ENCODE results near the gene ZNF354B. TPM values are rescaled to one million over a fixed set of nuclear protein-coding genes. Genes with fewer than 3 reads are reported as not detected.
"Not testable (repeated sequence)": the region's sequence is repeated elsewhere in the genome, so short reads cannot be mapped to it uniquely, and the experiment has no call there.

The ZNF354B gene
- total and polyA plus RNA-seq, 8 donors, result 13.3 to 32.9 (median 25.9) TPM

DNA sequence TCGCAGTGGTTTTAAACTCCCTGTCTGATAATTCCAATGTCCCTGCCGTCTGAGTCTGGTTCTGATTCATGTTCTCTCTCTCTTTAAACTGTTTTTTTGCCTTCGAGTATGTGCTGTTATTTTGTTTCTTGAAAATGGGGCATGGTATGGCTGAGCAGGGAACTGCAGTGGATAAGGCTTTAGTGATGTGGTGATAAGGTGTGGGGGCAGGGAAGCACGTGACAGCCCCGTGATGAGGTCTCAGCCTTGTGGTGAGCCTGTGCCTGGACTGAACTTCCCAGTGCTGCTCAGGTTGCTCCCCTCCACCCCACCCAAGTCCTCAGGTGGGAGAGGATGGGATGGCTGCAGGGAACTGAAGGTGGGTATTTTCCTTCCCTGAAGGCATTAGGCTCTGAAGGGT, 5.5 kb upstream of the ZNF354B start:
- no peak for DNase-seq
- intact Hi-C loops (cut with DNase I), result loop anchor here in 1 of 2 donors (10.0 kb wide), 1 partner anchor 119 kb away; the partner anchor contains the start of gene ZNF354A

DNA sequence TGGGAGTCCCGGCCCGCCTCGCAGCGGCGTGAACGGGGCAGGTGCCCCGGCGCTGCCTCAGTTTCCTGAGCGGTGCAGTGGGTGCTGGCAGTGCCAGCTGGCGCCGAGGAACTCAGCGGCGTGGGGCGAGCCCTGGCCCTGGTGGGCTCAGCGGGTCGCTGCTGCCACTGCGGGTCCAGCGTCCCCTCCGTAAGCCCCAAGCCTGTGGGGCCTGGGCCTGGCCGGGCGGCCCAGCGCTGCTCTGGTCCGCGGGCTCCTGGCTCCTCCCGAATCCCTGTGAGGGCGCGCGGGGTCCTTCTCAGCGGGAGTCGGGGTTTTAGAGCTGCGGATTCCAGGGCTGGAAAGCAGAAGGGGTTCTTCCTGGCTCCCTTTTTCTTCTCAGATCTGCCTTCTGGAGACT, 862 bp downstream of the ZNF354B start:
- peak overlapping the region; percentile 67 to 84 for H3K4me3 ChIP-seq
- ATAC-seq, result peak; percentile 23
- H3K27me3 ChIP-seq; H3K9me3 ChIP-seq; intact Hi-C loops (cut with DNase I); DNase-seq: not testable (repeated sequence)
- peaks cover 0 to 20% of the 10 kb centered on the region in 2 donors for H3K4me1 ChIP-seq
- H3K36me3 ChIP-seq, result peaks cover 0 to 35% of the 10 kb centered on the region in 2 donors
- peak overlapping the region in 1 of 2 donors; percentile 83 for H3K27ac ChIP-seq

More for the DNA sequence above, 5.5 kb upstream of the ZNF354B start:
- ATAC-seq, result no peak
- Histone ChIP-seq H3K9me3 (no peaks in the 10 kb centered on the region), H3K4me1 (peaks cover 0 to 4% of the 10 kb centered on the region in 2 donors), H3K27ac (no peak overlapping the region), H3K36me3 (no peaks in the 10 kb centered on the region), H3K4me3 (no peak overlapping the region), H3K27me3 (no peaks in the 10 kb centered on the region)
- no peak for TF ChIP-seq CTCF (IDR thresholded peaks at IDR 0.05)

DNA sequence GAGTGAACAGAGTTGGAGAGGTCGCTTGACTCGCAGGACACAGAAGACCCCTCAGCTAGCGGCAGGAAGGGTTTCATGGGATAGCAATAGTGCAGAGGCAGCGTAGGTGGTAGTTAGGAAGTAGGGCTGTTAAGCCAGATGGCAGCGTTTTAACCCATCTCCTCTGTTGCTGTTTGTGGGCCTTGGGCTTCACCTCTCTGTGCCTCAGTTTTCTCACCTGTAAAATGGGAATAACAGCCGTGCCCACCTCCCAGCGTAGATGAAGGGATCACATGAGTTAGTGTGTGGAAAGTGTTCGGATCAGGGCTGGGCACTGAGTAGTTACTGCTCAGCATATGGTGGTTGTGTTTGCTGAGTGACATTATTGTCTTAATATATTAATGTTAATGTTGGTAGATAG, 1.9 kb downstream of the ZNF354B start:
- no peak for TF ChIP-seq CTCF (IDR thresholded peaks at IDR 0.05)
- Histone ChIP-seq H3K27ac (no peak overlapping the region), H3K4me1 (peaks cover 0 to 20% of the 10 kb centered on the region in 2 donors), H3K36me3 (peaks cover 0 to 45% of the 10 kb centered on the region in 2 donors), H3K9me3 (no peaks in the 10 kb centered on the region), H3K27me3 (no peaks in the 10 kb centered on the region), H3K4me3 (no peak overlapping the region)
- intact Hi-C loops (cut with DNase I), result no loop called here
- ATAC-seq, result no peak
- DNase-seq, result no peak

- no peak for ATAC-seq
- no peaks in the 10 kb centered on the region for H3K27me3 ChIP-seq
- no peak for DNase-seq
- peaks cover 0 to 4% of the 10 kb centered on the region in 2 donors for H3K4me1 ChIP-seq
- no peak overlapping the region for H3K27ac ChIP-seq
- H3K9me3 ChIP-seq, result peaks cover 0 to 22% of the 10 kb centered on the region in 2 donors
- TF ChIP-seq CTCF (IDR thresholded peaks at IDR 0.05), result no peak
- no peak overlapping the region for H3K4me3 ChIP-seq
- intact Hi-C loops (cut with DNase I), result no loop called here
- H3K36me3 ChIP-seq, result peaks cover 3 to 97% of the 10 kb centered on the region in 2 donors
Measured at GRCh38 chr5:178866946-178867345, 7.2 kb downstream of the ZNF354B start.

DNA sequence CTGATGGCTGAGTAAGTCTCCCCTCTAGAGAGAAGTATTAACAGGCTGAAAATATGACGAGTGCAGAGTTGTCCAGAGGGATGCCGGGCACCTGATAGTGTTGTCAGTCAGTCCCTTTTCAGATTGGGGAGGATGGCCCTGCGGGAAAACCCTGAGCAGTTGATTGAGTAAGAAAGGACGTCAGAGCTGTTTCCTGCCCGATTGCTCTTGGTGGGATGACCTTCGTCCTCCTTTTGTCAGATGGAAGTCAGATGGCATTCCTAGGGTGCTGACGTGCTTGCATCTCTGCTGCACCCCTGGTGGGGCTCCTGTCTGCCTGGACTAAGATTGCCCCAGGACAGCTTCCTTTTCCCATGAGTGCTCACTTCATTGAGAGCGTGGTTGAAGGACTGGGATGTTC, 9.8 kb downstream of the ZNF354B start:
- Histone ChIP-seq H3K4me3 (no peak overlapping the region), H3K27ac (no peak overlapping the region), H3K9me3 (peaks cover 0 to 48% of the 10 kb centered on the region in 2 donors), H3K36me3 (peaks cover 3 to 99% of the 10 kb centered on the region in 2 donors), H3K27me3 (no peaks in the 10 kb centered on the region), H3K4me1 (no peaks in the 10 kb centered on the region)
- ATAC-seq (no peak), DNase-seq (no peak)
- no peak for TF ChIP-seq CTCF (IDR thresholded peaks at IDR 0.05)
- intact Hi-C loops (cut with DNase I), result no loop called here

DNA sequence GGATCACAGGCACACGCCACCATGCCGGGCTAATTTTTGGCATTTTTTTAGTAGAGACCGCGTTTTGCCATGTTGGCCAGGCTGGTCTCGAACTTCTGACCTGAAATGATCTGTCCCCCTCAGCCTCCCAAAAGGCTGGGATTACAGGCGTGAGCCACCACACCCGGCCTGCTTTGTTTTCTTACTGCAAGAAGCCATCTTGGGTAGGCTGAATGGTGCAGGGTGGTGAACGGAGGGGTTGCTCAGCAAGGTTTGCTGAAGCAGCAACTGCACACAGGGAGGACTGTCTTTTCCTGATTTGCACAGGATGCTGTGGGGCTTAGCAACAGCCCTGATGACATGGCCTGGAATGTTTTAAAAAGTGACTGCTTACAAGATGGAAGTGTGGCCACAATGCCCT, 10.7 kb downstream of the ZNF354B start:
- no peaks in the 10 kb centered on the region for H3K4me1 ChIP-seq
- no peak for DNase-seq
- TF ChIP-seq CTCF (IDR thresholded peaks at IDR 0.05), result no peak
- H3K27ac ChIP-seq, result no peak overlapping the region
- ATAC-seq, result no peak
- intact Hi-C loops (cut with DNase I), result loop anchor here in 1 of 2 donors (10.0 kb wide), 1 partner anchor 156 kb away; no protein-coding TSS in a partner anchor
- H3K27me3 ChIP-seq, result no peaks in the 10 kb centered on the region
- no peak overlapping the region for H3K4me3 ChIP-seq
- H3K36me3 ChIP-seq, result peaks cover 3 to 99% of the 10 kb centered on the region in 2 donors
- peaks cover 0 to 57% of the 10 kb centered on the region in 2 donors for H3K9me3 ChIP-seq

All from left lung (tissue), 10 donors.